NCI-H2081 treated with DMSO at 0.1 percent for 48 hours (cell line): ENCODE data around the gene GPBP1L1.
"Not testable (repeated sequence)": the region's sequence is repeated elsewhere in the genome, so short reads cannot be mapped to it uniquely, and the experiment has no call there.

Experiments
- DNase-seq: peaks from one replicate; lab custom pipeline; 2025; lab: John Stamatoyannopoulos, UW

Gene GPBP1L1

DNA sequence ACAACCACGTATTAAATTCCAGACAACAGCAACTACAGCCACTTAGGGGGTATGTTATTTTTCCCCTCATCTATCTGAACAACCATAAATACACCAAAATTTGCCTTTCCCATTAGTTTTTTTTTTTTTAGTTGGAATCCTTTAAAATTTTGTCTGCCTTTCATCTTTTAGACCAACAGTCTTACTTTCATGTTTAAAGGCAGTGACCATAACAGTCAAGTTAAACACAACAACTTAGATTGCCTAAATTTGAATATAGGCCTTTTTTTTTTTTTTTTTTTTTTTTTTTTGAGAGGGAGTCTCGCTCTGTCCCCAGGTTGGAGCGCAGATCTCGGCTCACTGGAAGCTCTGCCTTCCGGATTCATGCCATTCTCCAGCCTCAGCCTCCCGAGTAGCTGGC is 3.4 kb downstream of the GPBP1L1 start:
- DNase-seq = no peak

GRCh38 chr1:45679123-45679522 is 7.2 kb downstream of the GPBP1L1 start:
- no peak for DNase-seq

- DNase-seq = no peak
Observed at GRCh38 chr1:45678489-45678888, 7.8 kb downstream of the GPBP1L1 start.

DNA sequence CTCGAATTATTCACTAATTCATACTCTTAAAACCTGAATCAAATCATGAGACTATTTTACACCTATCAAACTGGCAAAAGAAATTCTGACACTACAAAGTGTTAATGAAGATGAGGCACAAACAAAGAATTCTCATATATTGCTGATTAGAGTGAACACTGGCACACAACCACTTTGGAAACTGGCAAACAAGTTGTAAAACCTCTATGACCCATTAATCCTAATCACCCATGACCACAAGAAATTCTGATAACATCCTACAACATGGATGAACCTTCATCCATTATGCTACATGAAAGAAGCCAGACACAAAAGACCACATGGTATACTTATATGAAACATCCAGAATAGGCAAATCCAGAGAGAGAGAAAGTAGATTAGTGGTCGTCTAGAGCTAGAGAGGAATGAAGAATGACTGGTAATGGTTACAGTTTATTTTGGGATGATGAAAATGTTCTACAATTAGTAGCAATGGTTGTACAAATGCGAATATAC is 8.5 kb downstream of the GPBP1L1 start:
- DNase-seq = no peak

DNA sequence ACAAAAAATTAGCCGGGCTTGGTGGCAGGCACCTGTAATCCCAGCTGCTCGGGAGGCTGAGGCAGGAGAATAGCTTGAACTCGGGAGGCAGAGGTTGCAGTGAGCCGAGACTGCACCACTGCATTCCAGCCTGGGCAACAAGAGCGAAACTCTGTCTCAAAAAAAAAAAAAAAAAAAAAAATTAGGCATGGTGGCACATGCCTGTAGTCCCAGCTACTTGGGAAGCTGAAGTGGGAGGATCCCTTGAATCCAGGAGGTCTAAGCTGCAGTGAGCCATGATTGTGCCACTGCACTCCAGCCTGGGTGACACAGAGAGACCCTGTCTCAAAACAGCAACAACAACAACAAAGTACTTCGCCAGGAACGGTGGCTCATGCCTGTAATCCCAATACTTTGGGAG is 9.8 kb downstream of the GPBP1L1 start:
- DNase-seq = not testable (repeated sequence)

DNA sequence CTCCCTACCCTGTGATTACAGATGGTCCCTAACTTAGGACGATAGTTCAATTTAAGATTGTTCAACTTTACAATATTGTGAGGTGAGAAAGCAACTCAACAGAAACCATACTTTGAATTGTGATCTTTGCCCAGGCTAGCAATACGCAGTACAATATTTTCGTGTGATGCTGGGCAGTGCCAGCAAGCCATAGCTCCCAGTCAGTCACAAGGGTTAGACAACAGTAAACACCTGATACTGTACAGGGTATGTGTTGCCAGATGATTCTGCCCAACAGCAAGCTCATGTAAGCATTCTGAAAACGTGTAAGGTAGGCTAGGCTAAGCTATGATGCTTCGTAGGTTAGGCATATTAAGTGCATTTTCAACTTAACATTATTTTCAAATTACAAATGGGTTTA is 11.9 kb downstream of the GPBP1L1 start:
- DNase-seq = no peak

DNA sequence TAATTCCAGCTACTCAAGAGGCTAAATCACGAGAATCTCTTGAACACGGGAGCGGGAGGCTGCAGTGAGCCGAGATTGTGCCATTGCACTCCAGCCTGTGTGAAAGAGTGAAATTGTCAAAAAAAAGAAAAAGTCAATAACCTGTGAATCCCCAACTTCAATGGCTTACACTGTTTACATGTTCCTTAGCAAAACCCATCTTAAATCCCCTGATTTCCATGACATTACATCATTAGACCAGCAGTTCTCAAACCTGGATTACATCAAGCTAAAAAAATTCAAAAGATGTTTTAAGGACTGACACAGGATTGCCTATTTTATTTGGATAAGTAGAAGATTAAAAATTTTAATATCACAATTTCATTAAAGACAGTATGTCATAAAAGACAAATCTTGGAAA is 12.4 kb downstream of the GPBP1L1 start:
- DNase-seq = no peak

- DNase-seq = no peak
Observed at GRCh38 chr1:45669859-45670655, 16.3 kb downstream of the GPBP1L1 start.

DNA sequence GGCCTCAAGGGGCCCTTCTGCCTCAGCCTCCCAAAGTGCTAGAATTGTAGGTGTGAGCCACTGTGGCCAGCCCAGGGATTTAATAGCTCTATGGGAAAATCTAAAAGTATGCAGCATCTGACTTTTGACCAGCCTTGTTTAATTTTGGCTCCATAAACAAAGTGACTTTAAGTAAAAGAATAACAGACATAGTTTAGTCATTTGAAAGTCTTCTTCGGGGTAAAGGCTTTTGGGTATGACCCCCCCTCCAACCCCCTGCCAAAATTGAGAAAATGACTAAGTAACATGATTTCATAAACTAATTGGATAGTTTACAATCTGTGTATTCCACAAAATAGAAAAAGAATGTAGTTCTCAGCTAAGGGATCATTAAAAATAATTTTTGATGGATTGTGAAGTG is 17.0 kb downstream of the GPBP1L1 start:
- no peak for DNase-seq

- no peak for DNase-seq
Observed at GRCh38 chr1:45668526-45668925, 17.8 kb downstream of the GPBP1L1 start.

DNA sequence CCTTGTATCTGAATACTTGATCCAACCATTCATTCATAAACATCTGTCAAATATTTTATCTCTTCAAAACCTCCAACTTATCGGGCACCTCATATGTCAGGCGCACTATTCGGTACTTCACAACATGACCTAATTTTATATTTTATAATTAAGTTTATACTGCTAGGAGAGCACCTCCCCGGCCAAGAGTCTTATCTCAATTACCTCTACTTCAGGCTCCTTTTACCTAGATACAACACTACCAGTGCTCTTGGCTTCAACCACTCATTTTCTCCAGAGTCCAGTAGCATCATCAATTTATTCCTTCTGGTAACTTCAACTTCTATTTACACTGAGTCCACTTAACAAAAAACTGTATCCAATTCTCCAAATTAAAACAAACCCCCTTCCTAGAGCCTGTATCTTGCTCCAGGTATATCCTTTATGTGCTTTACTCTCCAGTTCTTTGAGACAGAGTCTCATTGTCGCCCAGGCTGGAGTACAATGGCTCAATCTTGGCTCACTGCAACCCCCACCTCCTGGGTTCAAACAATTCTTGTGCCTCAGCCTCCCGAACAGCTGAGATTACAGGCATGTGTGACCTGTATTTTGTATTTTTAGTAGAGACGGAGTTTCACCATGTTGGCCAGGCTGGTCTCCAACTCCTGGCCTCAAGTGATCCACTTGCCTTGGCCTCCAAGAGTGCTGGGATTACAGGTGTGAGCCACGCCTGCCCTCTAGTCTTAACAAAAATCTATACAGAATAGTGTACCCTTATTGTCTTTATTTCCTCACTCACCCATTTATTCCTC is 18.8 kb downstream of the GPBP1L1 start:
- DNase-seq = no peak

- DNase-seq = no peak
Observed at GRCh38 chr1:45666836-45667235, 19.5 kb downstream of the GPBP1L1 start.

DNA sequence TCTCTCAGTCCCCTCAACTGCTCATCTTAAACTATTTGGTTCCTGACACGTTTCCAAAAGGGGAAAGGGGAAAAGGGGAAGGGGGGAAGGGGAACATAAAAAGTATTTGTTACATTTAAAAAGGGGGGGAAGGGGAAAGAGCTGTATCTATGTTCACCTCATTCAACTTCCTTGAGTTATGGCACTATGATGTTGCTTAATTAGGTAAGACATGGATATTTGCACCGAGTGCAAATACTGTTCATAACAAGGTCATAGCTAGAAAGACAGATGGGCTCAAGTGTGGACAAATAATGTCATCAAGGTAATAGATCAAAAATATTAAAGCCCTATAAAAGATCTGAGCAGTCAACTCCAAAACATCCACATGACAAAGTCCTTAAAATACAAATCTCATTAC is 26.0 kb downstream of the GPBP1L1 start:
- no peak for DNase-seq

DNA sequence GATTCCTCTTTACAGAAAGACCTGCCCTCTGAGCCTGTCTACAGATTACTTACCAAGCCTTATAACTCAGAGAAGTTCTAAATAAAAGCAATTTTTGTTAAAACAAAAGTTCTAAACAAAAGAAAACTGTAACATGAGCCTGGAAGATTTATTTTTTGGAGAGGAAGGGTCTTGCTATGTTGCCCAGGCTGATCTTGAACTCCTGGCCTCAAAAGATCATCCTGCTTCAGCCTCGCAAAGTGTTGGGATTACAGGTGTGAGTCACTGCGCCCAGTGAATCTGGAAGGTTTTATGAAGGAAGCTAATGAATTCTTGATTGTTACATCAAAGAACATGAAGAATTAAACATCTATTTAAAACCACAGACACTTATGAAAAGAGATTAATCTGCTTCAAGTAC is 27.1 kb downstream of the GPBP1L1 start:
- DNase-seq = no peak

DNA sequence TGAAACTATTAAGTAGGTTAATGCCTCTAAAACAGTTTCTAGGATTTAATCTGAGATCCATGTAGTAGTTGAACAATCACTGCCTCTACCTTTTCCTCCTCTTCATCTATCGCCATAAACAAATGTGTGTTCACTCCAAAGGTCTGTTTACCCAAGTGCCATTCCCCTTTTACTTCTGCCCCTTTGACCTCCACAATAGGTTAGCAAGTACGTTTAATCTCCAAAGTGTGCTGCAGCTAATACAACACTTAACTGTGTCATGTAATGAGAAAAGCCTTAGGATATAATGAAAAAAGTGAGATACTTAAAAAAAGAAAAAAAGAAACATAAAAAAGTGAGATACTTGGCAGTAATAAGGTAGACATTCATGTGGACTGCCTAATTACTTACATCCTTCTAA is 28.2 kb downstream of the GPBP1L1 start:
- no peak for DNase-seq

DNA sequence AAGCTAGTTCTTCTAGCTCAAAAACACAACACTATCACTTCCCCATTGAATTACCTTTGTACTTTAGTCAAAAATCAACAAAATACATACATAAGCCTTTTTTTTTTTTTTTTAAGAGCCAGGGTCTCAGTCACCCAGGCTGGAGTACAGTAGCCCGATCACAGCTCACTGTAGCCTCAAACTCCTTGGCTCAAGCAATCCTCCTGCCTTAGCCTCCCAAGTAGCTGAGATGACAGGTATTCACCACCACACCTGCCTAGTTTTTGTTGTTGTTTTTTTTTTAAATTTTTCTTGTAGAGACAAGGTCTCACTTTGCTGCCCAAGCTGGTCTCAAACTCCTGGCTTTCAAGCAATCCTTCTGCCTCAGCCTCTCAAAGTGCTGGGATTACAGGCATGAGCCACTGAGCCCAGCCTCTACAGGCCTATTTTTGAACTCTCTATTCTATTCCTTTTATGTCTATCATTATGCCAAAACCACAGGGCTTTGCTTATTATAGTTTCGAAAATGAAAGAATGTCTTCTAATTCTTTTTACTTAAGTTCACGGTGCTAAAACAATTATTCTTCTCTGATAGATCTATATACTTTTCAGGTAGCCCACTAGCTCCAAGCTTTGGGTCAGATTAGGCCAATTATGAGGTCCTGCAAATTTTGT is 29.6 kb downstream of the GPBP1L1 start:
- no peak for DNase-seq

GRCh38 chr1:45654540-45655280 is 31.6 kb downstream of the GPBP1L1 start:
- no peak for DNase-seq

DNA sequence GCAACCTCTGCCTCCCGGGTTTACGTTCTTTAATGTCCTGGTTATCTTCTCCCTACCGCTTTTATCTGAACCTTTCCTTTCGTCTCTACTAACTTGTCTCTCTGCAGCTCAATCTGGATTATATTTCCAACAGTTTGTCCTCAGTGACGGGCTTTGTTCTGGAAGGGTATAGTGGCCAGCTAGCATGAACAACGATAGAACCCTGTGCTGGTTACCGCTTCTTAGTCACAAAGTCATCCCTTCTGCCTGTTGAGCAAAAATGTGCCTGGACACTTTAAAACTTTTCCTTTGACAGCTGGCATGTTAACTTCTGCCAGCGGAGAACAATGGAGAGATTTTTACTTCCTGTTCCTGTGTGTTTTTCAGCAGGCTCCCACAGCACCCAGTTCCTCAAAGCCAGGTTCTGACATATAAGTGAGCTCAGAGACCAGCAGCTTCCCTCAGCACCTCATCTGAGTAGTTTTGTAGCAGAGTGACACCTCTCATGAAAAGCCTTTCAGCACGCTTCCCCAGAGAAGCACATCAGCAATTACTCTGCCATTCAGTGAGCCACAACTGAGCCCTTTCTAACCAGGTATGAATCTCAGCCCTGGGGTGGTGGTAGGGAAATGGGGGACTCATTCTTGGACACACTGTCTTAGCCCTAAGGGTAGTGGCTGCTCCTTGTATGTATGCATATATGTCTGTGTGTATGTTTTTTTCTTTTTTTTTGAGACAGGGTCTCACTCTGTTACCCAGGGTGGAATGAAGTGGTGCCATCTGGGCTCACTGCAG is 38.9 kb downstream of the GPBP1L1 start:
- no peak for DNase-seq

DNA sequence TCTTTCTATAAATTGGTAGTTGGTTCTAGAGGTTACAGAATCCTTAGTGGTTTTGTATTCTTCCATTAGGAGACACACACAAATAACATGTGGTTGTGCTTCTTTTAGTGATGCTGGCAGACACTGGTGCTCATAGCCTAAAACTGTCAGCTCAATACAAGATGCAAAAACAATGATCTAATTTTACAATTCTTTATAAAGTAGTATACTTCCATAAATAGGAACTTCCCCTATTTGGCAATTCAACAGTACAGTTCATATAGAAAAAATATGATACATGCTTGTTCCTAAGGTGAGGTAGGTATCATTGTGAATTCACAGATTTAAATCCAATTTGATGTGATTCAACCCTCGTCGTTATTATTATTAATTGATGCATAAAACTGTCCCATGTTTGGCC is 41.7 kb downstream of the GPBP1L1 start:
- DNase-seq = no peak

GRCh38 chr1:45643978-45644377 is 42.4 kb downstream of the GPBP1L1 start:
- DNase-seq = no peak

- DNase-seq = no peak
Observed at GRCh38 chr1:45643321-45643720, 43.0 kb downstream of the GPBP1L1 start.
